ENCODE results near the gene BID.
"Not testable (repeated sequence)": the region's sequence is repeated elsewhere in the genome, so short reads cannot be mapped to it uniquely, and the experiment has no call there.

The BID gene

GRCh38 chr22:17772249-17772957 lies 1.9 kb downstream of the BID start:
- no peak for TF ChIP-seq CTCF (IDR thresholded peaks at IDR 0.05)
- no peak for TF ChIP-seq ZFX (IDR thresholded peaks at IDR 0.05; ENCODE audit: borderline replicate concordance)
- H3K27ac ChIP-seq = no peak overlapping the region

GRCh38 chr22:17770180-17771077 lies 3.8 kb downstream of the BID start:
- TF ChIP-seq ZFX (IDR thresholded peaks at IDR 0.05; ENCODE audit: borderline replicate concordance) (no peak), CTCF (IDR thresholded peaks at IDR 0.05) (no peak)
- H3K27ac ChIP-seq = no peak overlapping the region

GRCh38 chr22:17769716-17770082 lies 4.6 kb downstream of the BID start:
- no peak overlapping the region for H3K27ac ChIP-seq
- TF ChIP-seq CTCF (IDR thresholded peaks at IDR 0.05) (no peak), ZFX (IDR thresholded peaks at IDR 0.05; ENCODE audit: borderline replicate concordance) (no peak)

GRCh38 chr22:17769013-17769715 lies 5.1 kb downstream of the BID start:
- TF ChIP-seq ZFX (IDR thresholded peaks at IDR 0.05; ENCODE audit: borderline replicate concordance) (no peak), CTCF (IDR thresholded peaks at IDR 0.05) (no peak)
- no peak overlapping the region for H3K27ac ChIP-seq

- no peak for TF ChIP-seq ZFX (IDR thresholded peaks at IDR 0.05; ENCODE audit: borderline replicate concordance)
- no peak for TF ChIP-seq CTCF (IDR thresholded peaks at IDR 0.05)
- H3K27ac ChIP-seq = no peak overlapping the region
Observed at GRCh38 chr22:17767233-17768065, 6.8 kb downstream of the BID start.

- H3K27ac ChIP-seq = not testable (repeated sequence)
Observed at GRCh38 chr22:17764852-17765251, 9.4 kb downstream of the BID start.

GRCh38 chr22:17764036-17764435 lies 10.2 kb downstream of the BID start:
- TF ChIP-seq CTCF (IDR thresholded peaks at IDR 0.05) (no peak), ZFX (IDR thresholded peaks at IDR 0.05; ENCODE audit: borderline replicate concordance) (no peak)
- H3K27ac ChIP-seq = no peak overlapping the region

GRCh38 chr22:17763442-17763841 lies 10.8 kb downstream of the BID start:
- not testable (repeated sequence) for H3K27ac ChIP-seq

Measured in 22Rv1 (cell line).